ENCODE measurements around the gene ARHGAP30. TPM values are rescaled to one million over a fixed set of nuclear protein-coding genes. Genes with fewer than 3 reads are reported as not detected.
A peak's percentile ranks its signal among the peaks of the same experiment; 100 is the strongest.

The ARHGAP30 gene
- total RNA-seq, 2 donors from 2014 or later = 0.07 to 0.13 TPM

DNA sequence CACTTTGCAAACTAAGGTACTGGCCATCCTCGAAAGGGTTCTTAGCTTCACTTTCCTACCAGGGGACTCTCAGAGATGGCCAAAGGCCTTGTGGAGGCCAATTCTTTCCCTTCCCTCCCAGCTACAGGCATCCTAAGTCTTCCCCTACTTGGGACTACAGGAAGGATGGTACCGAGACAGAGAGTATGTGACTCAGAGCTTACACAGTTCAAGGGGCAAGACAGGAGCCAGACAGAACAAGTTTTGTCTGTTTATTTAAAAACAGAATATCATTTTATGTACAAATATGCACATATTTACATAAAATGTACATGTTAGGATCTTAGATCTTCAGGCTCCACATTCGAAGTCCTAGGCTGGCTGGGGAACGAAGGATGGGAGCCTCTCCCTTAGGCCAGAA lies 1.1 kb upstream of the ARHGAP30 start:
- Mint-ChIP-seq H3K36me3 (ENCODE audit: low read depth) (no peaks in the 10 kb centered on the region), H3K27me3 (ENCODE audit: insufficient read depth) (no peaks in the 10 kb centered on the region), H3K4me3 (no peak overlapping the region), H3K9me3 (no peaks in the 10 kb centered on the region), H3K27ac (no peak overlapping the region), H3K4me1 (peaks cover 11% of the 10 kb centered on the region)
- Histone ChIP-seq H3K27me3 (ENCODE audit: control insufficient read depth, insufficient read depth, low read length, poor library complexity, severe bottlenecking) (no peaks in the 10 kb centered on the region), H3K9ac (ENCODE audit: extremely low read depth, low read length, poor library complexity, severe bottlenecking) (no peak overlapping the region), H3K27ac (ENCODE audit: low read depth, low read length) (no peak overlapping the region), H3K4me1 (ENCODE audit: control insufficient read depth, insufficient read depth, low read length) (no peaks in the 10 kb centered on the region), H3K4me3 (ENCODE audit: low read length) (no peak overlapping the region), H3K9me3 (ENCODE audit: control insufficient read depth, low read length) (no peaks in the 10 kb centered on the region), H3K36me3 (ENCODE audit: control insufficient read depth, insufficient read depth, low read length) (no peaks in the 10 kb centered on the region)
- TF ChIP-seq CTCF (conservative IDR thresholded peaks at IDR 0.05) = no peak
- no peak for DNase-seq
- 97 to 100% methylated on average over 3 to 4 of the region's 4 CpGs for WGBS, 2 experiments (ENCODE audit: insufficient coverage in 1 of 2, insufficient read length in 1 of 2)

- Histone ChIP-seq H3K9ac (ENCODE audit: extremely low read depth, low read length, poor library complexity, severe bottlenecking) (no peak overlapping the region), H3K27ac (ENCODE audit: low read depth, low read length) (no peak overlapping the region), H3K4me3 (ENCODE audit: low read length) (no peak overlapping the region), H3K4me1 (ENCODE audit: control insufficient read depth, insufficient read depth, low read length) (no peaks in the 10 kb centered on the region), H3K9me3 (ENCODE audit: control insufficient read depth, low read length) (no peaks in the 10 kb centered on the region), H3K36me3 (ENCODE audit: control insufficient read depth, insufficient read depth, low read length) (no peaks in the 10 kb centered on the region), H3K27me3 (ENCODE audit: control insufficient read depth, insufficient read depth, low read length, poor library complexity, severe bottlenecking) (no peaks in the 10 kb centered on the region)
- Mint-ChIP-seq H3K27ac (no peak overlapping the region), H3K4me3 (no peak overlapping the region), H3K36me3 (ENCODE audit: low read depth) (no peaks in the 10 kb centered on the region), H3K9me3 (no peaks in the 10 kb centered on the region), H3K27me3 (ENCODE audit: insufficient read depth) (no peaks in the 10 kb centered on the region), H3K4me1 (peaks cover 8% of the 10 kb centered on the region)
- WGBS, 2 experiments (ENCODE audit: insufficient coverage in 1 of 2, insufficient read length in 1 of 2) = 87% methylated on average over 3 to 9 of the region's 9 CpGs
- no peak for TF ChIP-seq CTCF (conservative IDR thresholded peaks at IDR 0.05)
- DNase-seq = no peak
Measured at GRCh38 chr1:161069241-161069640, 450 bp downstream of the ARHGAP30 start.

DNA sequence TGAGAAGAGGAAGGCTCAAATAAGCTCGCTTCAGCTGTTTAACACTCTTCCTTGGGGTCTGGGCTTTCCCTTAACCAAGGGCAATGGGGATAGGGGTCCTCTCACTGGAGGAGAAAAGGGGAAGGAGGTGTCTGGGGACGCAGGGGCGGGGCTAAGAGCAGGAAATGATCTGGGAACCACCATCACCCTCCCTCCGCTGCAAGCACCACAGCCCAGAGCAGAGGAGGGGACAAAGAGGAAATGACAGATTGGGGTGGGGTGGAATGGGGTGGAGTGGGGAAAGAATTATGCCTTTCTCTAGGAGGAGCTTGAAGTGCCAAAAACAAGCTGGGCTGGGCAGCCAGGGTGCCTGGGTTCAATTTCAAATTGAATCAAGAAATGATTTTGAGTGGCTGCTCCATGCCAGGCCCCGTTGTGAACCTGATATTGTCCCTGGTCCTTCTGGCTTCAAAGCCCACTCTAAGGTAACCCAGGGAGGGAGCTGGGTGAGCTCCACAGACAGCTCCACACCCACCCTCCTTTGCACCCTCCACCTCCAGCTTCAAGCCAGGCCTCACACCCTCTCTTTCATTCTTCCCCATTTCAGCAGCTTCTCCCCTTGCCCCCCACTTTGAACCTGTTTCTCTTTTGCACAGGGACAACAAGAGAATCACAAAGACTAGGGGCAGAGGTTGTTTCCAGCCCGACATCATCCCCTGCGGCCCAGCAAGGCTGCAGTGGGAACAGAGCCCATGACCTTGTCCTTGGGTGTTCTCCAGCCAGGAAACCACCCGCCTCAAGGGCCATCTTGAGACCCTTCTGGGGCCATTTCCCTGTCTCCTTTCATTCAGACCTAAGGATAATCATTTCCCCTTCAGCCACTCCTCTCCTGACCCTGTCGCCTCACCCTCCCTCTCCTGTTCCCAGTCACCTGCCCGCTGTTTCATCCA lies 1.1 kb downstream of the ARHGAP30 start:
- Mint-ChIP-seq H3K4me3 (no peak overlapping the region), H3K9me3 (no peaks in the 10 kb centered on the region), H3K27ac (no peak overlapping the region), H3K27me3 (ENCODE audit: insufficient read depth) (no peaks in the 10 kb centered on the region), H3K4me1 (peaks cover 8% of the 10 kb centered on the region), H3K36me3 (ENCODE audit: low read depth) (no peaks in the 10 kb centered on the region)
- Histone ChIP-seq H3K36me3 (ENCODE audit: control insufficient read depth, insufficient read depth, low read length) (no peaks in the 10 kb centered on the region), H3K27me3 (ENCODE audit: control insufficient read depth, insufficient read depth, low read length, poor library complexity, severe bottlenecking) (no peaks in the 10 kb centered on the region), H3K4me3 (ENCODE audit: low read length) (no peak overlapping the region), H3K4me1 (ENCODE audit: control insufficient read depth, insufficient read depth, low read length) (no peaks in the 10 kb centered on the region), H3K9me3 (ENCODE audit: control insufficient read depth, low read length) (no peaks in the 10 kb centered on the region), H3K27ac (ENCODE audit: low read depth, low read length) (no peak overlapping the region), H3K9ac (ENCODE audit: extremely low read depth, low read length, poor library complexity, severe bottlenecking) (no peak overlapping the region)
- whole genome bisulfite sequencing, 2 experiments (ENCODE audit: insufficient coverage in 1 of 2, insufficient read length in 1 of 2) = 87 to 92% methylated on average over 5 to 10 of the region's 10 CpGs
- peak; percentile 75 for DNase-seq
- TF ChIP-seq CTCF (conservative IDR thresholded peaks at IDR 0.05) = no peak
